Panc1 (cell line): Measurements from ENCODE around the gene ETAA1. TPM values are rescaled to one million over a fixed set of nuclear protein-coding genes. Genes with fewer than 3 reads are reported as not detected.

Experiments
- ATAC-seq: fragments of 200-7000 bp; cut with Tn5 transposase; 2 replicates; pipeline ENCODE4 v1.9.1; 2020; ENCODE audit warnings: mild to moderate bottlenecking, moderate library complexity
- BruUV-seq: library from RNA; stranded (reverse); fragments of 400-500 nt; replicated peaks from 2 replicates; lab custom pipeline; 2021; lab: Mats Ljungman, UMichigan
- CTCF ChIA-PET: fragments of 300-600 bp; sonication (Branson Sonifier 250); formaldehyde crosslinking; loops from one replicate; lab custom pipeline; 2022; ENCODE audit warnings: antibody characterized with exemption; lab: Charles Lee
- POLR2A ChIA-PET: fragments of 300-600 bp; sonication (Branson Sonifier 250); formaldehyde crosslinking; loops from one replicate; lab custom pipeline; 2022; ENCODE audit warnings: antibody characterized with exemption; lab: Charles Lee
- DNase-seq: peaks from one replicate; pipeline ENCODE4 v3.0.0-alpha.2; 2010; ENCODE audit warnings: low read depth, low spot score
- H3K27ac ChIP-seq: 2 replicates; pipeline ENCODE4 v1.5.1; 2011; ENCODE audit warnings: mild to moderate bottlenecking, low read length, inconsistent platforms
- H3K27me3 ChIP-seq: fragments of 200-500 bp; sonication (Bioruptor generic); 2 replicates; pipeline ENCODE4 v1.6.0; 2014; ENCODE audit warnings: low read length, inconsistent platforms; ENCODE audit not compliant: control insufficient read depth, insufficient read depth
- H3K36me3 ChIP-seq: fragments of 200-500 bp; sonication (Bioruptor generic); 2 replicates; pipeline ENCODE4 v1.5.1; 2014; ENCODE audit warnings: inconsistent platforms, mild to moderate bottlenecking, low read length, moderate library complexity; ENCODE audit not compliant: control insufficient read depth, insufficient read depth
- H3K4me1 ChIP-seq: 2 replicates; pipeline ENCODE4 v1.5.1; 2011; ENCODE audit warnings: inconsistent platforms, mild to moderate bottlenecking, low read length, moderate library complexity; ENCODE audit not compliant: control insufficient read depth, insufficient read depth
- H3K4me3 ChIP-seq, 2 experiments: 2 replicates each; pipeline ENCODE4 v1.5.1; 2011 to 2012; ENCODE audit warnings: low read depth in 2 of 2, low read length in 2 of 2, mild to moderate bottlenecking in 2 of 2, inconsistent platforms in 1 of 2, moderate library complexity in 1 of 2
- H3K9me3 ChIP-seq: fragments of 200-500 bp; sonication (Bioruptor generic); 2 replicates; pipeline ENCODE4 v1.5.1; 2014; ENCODE audit warnings: low read depth, mild to moderate bottlenecking, inconsistent platforms, low read length, moderate library complexity; ENCODE audit not compliant: control insufficient read depth, insufficient read depth
- CTCF ChIP-seq: fragments of 450-650 bp; IDR thresholded peaks from 2 replicates; pipeline ENCODE4 v1.5.1; 2017; ENCODE audit warnings: mild to moderate bottlenecking
- POLR2AphosphoS5 ChIP-seq: IDR thresholded peaks from 2 replicates; pipeline ENCODE4 v1.6.1; 2012; ENCODE audit warnings: mild to moderate bottlenecking, low read depth, low read length, moderate library complexity
- REST ChIP-seq, 2 experiments: IDR thresholded peaks; 2 replicates each; pipeline ENCODE4 v1.6.1; 2011 to 2012; ENCODE audit warnings: low read depth in 2 of 2, control low read depth in 1 of 2, low read length in 1 of 2, mild to moderate bottlenecking in 1 of 2, moderate library complexity in 1 of 2; ENCODE audit not compliant: insufficient read depth in 1 of 2
- SIN3A ChIP-seq: IDR thresholded peaks from 2 replicates; pipeline ENCODE4 v1.6.1; 2012; ENCODE audit warnings: low read depth, mild to moderate bottlenecking, low read length, moderate library complexity, borderline replicate concordance; ENCODE audit not compliant: insufficient read depth
- TCF7L2 ChIP-seq: IDR thresholded peaks from 2 replicates; pipeline ENCODE4 v1.6.1; 2011; ENCODE audit warnings: mild to moderate bottlenecking, low read depth, low read length, inconsistent platforms
- in situ Hi-C: cut with HindIII; loops from 2 replicates; pipeline ENCODE4 v1.10.0; 2016; ENCODE audit warnings: low sequenced_read_pairs, low pct_unique_long_range_greater_than_20kb
- intact Hi-C: fragments of 100-400 bp; cut with micrococcal nuclease; formaldehyde crosslinking; loops from one replicate; pipeline ENCODE4 v1.10.0; 2022; ENCODE audit not compliant: unreplicated experiment
- total RNA-seq: library from RNA; stranded (reverse); gene quantifications from one replicate; pipeline ENCODE4 v1.2.1, GENCODE V29; 2021; ENCODE audit not compliant: unreplicated experiment

ETAA1 gene
- total RNA-seq, 1 experiment from 2014 or later = 11.8 TPM

DNA sequence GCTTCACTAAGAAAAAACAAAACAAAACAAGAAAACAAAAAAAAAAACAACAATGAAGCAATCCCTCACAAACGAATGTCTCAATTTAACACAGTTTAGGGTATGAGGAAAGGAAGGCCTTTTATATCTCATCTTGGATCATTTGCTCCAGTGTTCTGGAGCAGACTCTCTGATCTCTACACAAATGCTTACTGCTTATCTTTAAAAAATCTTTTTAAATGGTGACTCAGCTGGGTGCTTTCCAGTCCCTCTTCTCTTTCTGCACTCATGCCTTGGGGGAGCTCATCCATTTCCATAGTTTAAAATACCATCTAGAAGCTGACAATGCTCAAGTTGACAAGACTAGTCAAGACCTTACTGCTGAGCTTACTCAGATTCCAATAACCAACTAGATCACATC is 56.2 kb downstream of the ETAA1 start:
- Histone ChIP-seq H3K4me1 (no peaks in the 10 kb centered on the region), H3K27ac (no peak overlapping the region), H3K27me3 (no peaks in the 10 kb centered on the region), H3K4me3 (no peak overlapping the region), H3K9me3 (no peaks in the 10 kb centered on the region), H3K36me3 (no peaks in the 10 kb centered on the region)
- no peak for DNase-seq
- ChIA-PET POLR2A (no interaction called here), CTCF (no interaction called here)
- intact Hi-C loops = no loop called here
- ATAC-seq = peak; percentile 45; the same call in 1 of the 2 replicates
- BruUV-seq = no TSS peak
- in situ Hi-C loops = no loop called here
- TF ChIP-seq POLR2AphosphoS5 (no peak), SIN3A (no peak), CTCF (no peak), TCF7L2 (no peak), REST (IDR thresholded peaks at IDR 0.05; ENCODE audit: insufficient read depth in 1 of 2, low read depth in 2 of 2, low read length in 1 of 2) (no peak)

GRCh38 chr2:67455219-67456142 is 58.3 kb downstream of the ETAA1 start:
- no TSS peak for BruUV-seq
- in situ Hi-C loops = no loop called here
- H3K4me1 ChIP-seq = no peaks in the 10 kb centered on the region
- ChIA-PET CTCF (no interaction called here), POLR2A (no interaction called here)
- H3K4me3 ChIP-seq = no peak overlapping the region
- ATAC-seq (no peak), DNase-seq (no peak)
- H3K27me3 ChIP-seq = no peaks in the 10 kb centered on the region
- intact Hi-C loops = no loop called here
- H3K36me3 ChIP-seq = no peaks in the 10 kb centered on the region
- TF ChIP-seq REST (IDR thresholded peaks at IDR 0.05; ENCODE audit: insufficient read depth in 1 of 2, low read depth in 2 of 2, low read length in 1 of 2) (no peak), TCF7L2 (no peak), SIN3A (no peak), POLR2AphosphoS5 (no peak), CTCF (no peak)
- H3K27ac ChIP-seq = no peak overlapping the region
- H3K9me3 ChIP-seq = no peaks in the 10 kb centered on the region
